ENCODE measurements around the gene ASB11.

DNA sequence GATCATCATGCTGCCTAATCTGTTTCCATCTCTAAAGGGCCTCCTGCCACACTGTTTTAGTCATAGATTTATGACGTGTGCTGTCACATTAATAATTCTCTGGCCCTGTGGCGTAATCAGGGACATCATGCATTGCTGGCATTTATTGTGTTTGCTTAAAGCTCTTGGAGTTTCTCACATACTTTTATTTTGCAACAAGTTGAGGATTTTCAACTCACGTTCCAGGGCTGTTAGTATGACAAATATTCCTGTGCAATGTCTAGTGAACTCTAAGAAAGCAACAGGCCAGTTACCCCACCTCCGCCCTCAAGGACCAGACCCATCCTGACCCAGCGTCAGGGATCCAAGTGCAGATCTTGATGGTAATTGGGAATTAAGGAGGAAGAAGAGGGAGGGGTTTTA, 27.6 kb upstream of the ASB11 start:
- TF ChIP-seq EZH2 (IDR thresholded peaks at IDR 0.05; ENCODE audit: insufficient read depth, poor library complexity, severe bottlenecking) (no peak), EZH2phosphoT487 (IDR thresholded peaks at IDR 0.05; ENCODE audit: insufficient read depth, low read depth) (no peak)

Data from GM23248 (cell line).